ENCODE measurements around the gene ESPN. TPM values are rescaled to one million over a fixed set of nuclear protein-coding genes. Genes with fewer than 3 reads are reported as not detected.
A peak's percentile ranks its signal among the peaks of the same experiment; 100 is the strongest.

The ESPN gene
- total RNA-seq, 1 donor from 2014 or later = 0.36 TPM

- peaks cover 10% of the 10 kb centered on the region for H3K4me1 Mint-ChIP-seq (ENCODE audit: unreplicated experiment)
- no peak overlapping the region for H3K4me3 Mint-ChIP-seq (ENCODE audit: unreplicated experiment)
- no peaks in the 10 kb centered on the region for H3K9me3 Mint-ChIP-seq (ENCODE audit: unreplicated experiment)
- peaks cover 4% of the 10 kb centered on the region for H3K36me3 Mint-ChIP-seq (ENCODE audit: low read depth, unreplicated experiment)
- peak; percentile 66 for DNase-seq (ENCODE audit: low spot score)
- peaks cover 9% of the 10 kb centered on the region for H3K27me3 Mint-ChIP-seq (ENCODE audit: unreplicated experiment)
- H3K27ac Mint-ChIP-seq (ENCODE audit: unreplicated experiment) = no peak overlapping the region
- TF ChIP-seq, protein P1, sequence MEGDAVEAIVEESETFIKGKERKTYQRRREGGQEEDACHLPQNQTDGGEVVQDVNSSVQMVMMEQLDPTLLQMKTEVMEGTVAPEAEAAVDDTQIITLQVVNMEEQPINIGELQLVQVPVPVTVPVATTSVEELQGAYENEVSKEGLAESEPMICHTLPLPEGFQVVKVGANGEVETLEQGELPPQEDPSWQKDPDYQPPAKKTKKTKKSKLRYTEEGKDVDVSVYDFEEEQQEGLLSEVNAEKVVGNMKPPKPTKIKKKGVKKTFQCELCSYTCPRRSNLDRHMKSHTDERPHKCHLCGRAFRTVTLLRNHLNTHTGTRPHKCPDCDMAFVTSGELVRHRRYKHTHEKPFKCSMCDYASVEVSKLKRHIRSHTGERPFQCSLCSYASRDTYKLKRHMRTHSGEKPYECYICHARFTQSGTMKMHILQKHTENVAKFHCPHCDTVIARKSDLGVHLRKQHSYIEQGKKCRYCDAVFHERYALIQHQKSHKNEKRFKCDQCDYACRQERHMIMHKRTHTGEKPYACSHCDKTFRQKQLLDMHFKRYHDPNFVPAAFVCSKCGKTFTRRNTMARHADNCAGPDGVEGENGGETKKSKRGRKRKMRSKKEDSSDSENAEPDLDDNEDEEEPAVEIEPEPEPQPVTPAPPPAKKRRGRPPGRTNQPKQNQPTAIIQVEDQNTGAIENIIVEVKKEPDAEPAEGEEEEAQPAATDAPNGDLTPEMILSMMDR (IDR thresholded peaks at IDR 0.05; ENCODE audit: unreplicated experiment) = peak; percentile 94
These were observed 51.0 kb downstream of the ESPN start for GRCh38 chr1:6475381-6476133.

DNA sequence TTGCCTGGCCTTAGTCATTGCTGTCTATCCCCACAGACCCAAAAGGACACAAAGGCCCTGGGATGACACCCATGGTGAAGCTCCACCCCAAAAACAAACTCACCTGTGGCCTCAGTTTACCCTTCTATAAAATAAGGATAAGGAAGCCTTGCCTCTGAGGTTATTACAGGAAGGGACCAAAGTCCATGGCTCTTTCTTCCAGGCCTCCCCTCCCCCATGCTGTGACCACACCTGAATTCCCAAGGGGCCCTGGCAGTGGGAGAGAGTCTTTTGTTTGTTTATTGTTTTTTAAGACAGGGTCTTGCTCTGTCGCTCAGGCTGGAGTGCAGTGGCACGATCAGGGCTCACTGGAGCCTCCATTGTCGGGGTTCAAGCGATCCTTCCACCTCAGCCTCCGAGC is 51.9 kb downstream of the ESPN start:
- Mint-ChIP-seq H3K4me3 (ENCODE audit: unreplicated experiment) (no peak overlapping the region), H3K36me3 (ENCODE audit: low read depth, unreplicated experiment) (peaks cover 4% of the 10 kb centered on the region), H3K4me1 (ENCODE audit: unreplicated experiment) (peaks cover 10% of the 10 kb centered on the region), H3K27ac (ENCODE audit: unreplicated experiment) (no peak overlapping the region), H3K27me3 (ENCODE audit: unreplicated experiment) (peaks cover 9% of the 10 kb centered on the region), H3K9me3 (ENCODE audit: unreplicated experiment) (no peaks in the 10 kb centered on the region)
- TF ChIP-seq, protein P1 (IDR thresholded peaks at IDR 0.05; ENCODE audit: unreplicated experiment) = no peak
- no peak for DNase-seq (ENCODE audit: low spot score)

- Mint-ChIP-seq H3K4me1 (ENCODE audit: unreplicated experiment) (peaks cover 14% of the 10 kb centered on the region), H3K27ac (ENCODE audit: unreplicated experiment) (no peak overlapping the region), H3K36me3 (ENCODE audit: low read depth, unreplicated experiment) (peaks cover 8% of the 10 kb centered on the region), H3K27me3 (ENCODE audit: unreplicated experiment) (peaks cover 9% of the 10 kb centered on the region), H3K9me3 (ENCODE audit: unreplicated experiment) (no peaks in the 10 kb centered on the region), H3K4me3 (ENCODE audit: unreplicated experiment) (peak overlapping the region; percentile 73)
- TF ChIP-seq, protein P1 (IDR thresholded peaks at IDR 0.05; ENCODE audit: unreplicated experiment) = no peak
- no peak for DNase-seq (ENCODE audit: low spot score)
These were observed 52.7 kb downstream of the ESPN start for GRCh38 chr1:6477039-6477820.

- peak overlapping the region; percentile 7 for H3K27ac Mint-ChIP-seq (ENCODE audit: unreplicated experiment)
These were observed 57.2 kb downstream of the ESPN start for GRCh38 chr1:6481820-6482219.

More at GRCh38 chr1:6481820-6482219, 57.2 kb downstream of the ESPN start:
- no peak for DNase-seq (ENCODE audit: low spot score)
- peaks cover 17% of the 10 kb centered on the region for H3K36me3 Mint-ChIP-seq (ENCODE audit: low read depth, unreplicated experiment)
- TF ChIP-seq, protein P1 (IDR thresholded peaks at IDR 0.05; ENCODE audit: unreplicated experiment) = no peak
- no peaks in the 10 kb centered on the region for H3K9me3 Mint-ChIP-seq (ENCODE audit: unreplicated experiment)
- H3K4me3 Mint-ChIP-seq (ENCODE audit: unreplicated experiment) = no peak overlapping the region
- H3K4me1 Mint-ChIP-seq (ENCODE audit: unreplicated experiment) = peaks cover 40% of the 10 kb centered on the region
- peaks cover 12% of the 10 kb centered on the region for H3K27me3 Mint-ChIP-seq (ENCODE audit: unreplicated experiment)
